Activated T-helper 2 cell treated with anti-CD3 and anti-CD28 coated beads, Interferon-gamma antibody, Interleukin-2, Interleukin-4, amounts not matched to agents 10 μg/mL and 5 μg/mL and 100 μg/mL, durations not matched to agents 14 hours and 24 hours and 36 hours (primary cell): ENCODE data around the gene SLC40A1. TPM values are rescaled to one million over a fixed set of nuclear protein-coding genes. Genes with fewer than 3 reads are reported as not detected.
"Not testable (repeated sequence)": the region's sequence is repeated elsewhere in the genome, so short reads cannot be mapped to it uniquely, and the experiment has no call there.

Source experiments
- DNase-seq: peaks from one replicate; pipeline ENCODE4 v3.0.0; 2021; ENCODE audit warnings: low spot score
- H3K27ac Mint-ChIP-seq: one replicate; pipeline ENCODE4 v1.8.0; 2021; ENCODE audit warnings: mixed read lengths
- H3K27me3 Mint-ChIP-seq: one replicate; pipeline ENCODE4 v1.8.0; 2021; ENCODE audit warnings: low read depth, mixed read lengths
- H3K36me3 Mint-ChIP-seq: one replicate; pipeline ENCODE4 v1.8.0; 2021; ENCODE audit warnings: low read depth, mixed read lengths
- H3K4me1 Mint-ChIP-seq: one replicate; pipeline ENCODE4 v1.8.0; 2021; ENCODE audit warnings: low read depth, mixed read lengths
- H3K4me3 Mint-ChIP-seq: one replicate; pipeline ENCODE4 v1.8.0; 2021; ENCODE audit warnings: low read depth, mild to moderate bottlenecking, moderate library complexity, mixed read lengths
- H3K9me3 Mint-ChIP-seq: one replicate; pipeline ENCODE4 v1.8.0; 2021; ENCODE audit warnings: mixed read lengths
- intact Hi-C: fragments of 100-400 bp; cut with micrococcal nuclease; formaldehyde crosslinking; loops from one replicate; pipeline ENCODE4 v1.15.1; 2023
- total RNA-seq: library from RNA; stranded (reverse); gene quantifications from 2 replicates; pipeline ENCODE4 v1.2.3, GENCODE V29; 2022

Gene SLC40A1
- total RNA-seq, 1 donor from 2014 or later: 1.8 TPM

DNA sequence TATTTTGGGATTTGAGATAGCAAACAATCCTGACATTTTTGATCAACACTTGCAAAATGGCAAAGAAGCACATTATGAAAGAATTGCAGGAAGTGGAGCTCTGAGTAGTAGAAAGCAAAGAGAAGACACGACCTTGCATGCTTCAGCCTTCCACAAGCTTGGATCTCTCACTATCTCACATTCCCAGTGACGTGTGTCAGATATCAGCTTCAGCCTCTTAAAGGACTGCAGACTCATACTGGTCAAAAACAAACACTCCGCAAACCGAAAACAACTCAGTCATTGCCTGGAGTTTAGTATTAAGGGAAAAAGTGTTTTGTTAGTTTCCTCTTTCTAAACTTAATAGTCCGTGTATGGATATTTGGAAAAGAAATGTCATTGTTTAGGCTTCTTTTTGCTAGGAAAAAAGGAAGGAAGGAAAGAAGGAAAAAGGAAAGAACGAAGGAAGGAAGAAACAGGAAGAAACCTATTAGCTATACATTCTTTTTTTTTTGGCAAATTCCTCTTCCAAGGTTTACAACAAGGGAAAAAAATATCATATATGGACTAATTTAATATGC lies 32.6 kb upstream of the SLC40A1 start:
- H3K36me3 Mint-ChIP-seq: no peaks in the 10 kb centered on the region
- intact Hi-C loops: no loop called here
- H3K4me3 Mint-ChIP-seq: no peak overlapping the region
- H3K27me3 Mint-ChIP-seq: peaks cover 5% of the 10 kb centered on the region
- no peak overlapping the region for H3K27ac Mint-ChIP-seq
- H3K4me1 Mint-ChIP-seq: peaks cover 3% of the 10 kb centered on the region
- DNase-seq: no peak
- no peaks in the 10 kb centered on the region for H3K9me3 Mint-ChIP-seq

DNA sequence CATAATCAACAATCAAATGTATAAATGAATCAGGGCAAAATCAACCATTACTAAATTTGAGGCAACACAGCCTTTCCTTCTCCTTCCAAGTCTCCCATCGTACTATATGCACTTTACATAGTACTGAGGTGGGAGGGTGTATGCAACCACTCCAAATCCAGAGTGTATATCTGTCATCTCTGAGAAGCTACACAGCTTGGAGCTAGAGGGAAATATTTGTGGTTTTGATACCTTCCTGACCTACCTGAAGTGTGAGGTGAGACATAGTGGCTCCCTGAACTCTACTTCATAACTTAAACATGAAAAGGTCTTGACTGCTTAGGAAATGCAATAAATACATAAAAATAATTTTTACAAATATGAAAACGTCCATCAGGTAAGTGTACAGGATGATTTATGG lies 30.1 kb upstream of the SLC40A1 start:
- no peaks in the 10 kb centered on the region for H3K36me3 Mint-ChIP-seq
- peaks cover 6% of the 10 kb centered on the region for H3K27me3 Mint-ChIP-seq
- peaks cover 3% of the 10 kb centered on the region for H3K4me1 Mint-ChIP-seq
- no peaks in the 10 kb centered on the region for H3K9me3 Mint-ChIP-seq
- intact Hi-C loops: no loop called here
- no peak for DNase-seq
- H3K4me3 Mint-ChIP-seq: no peak overlapping the region
- H3K27ac Mint-ChIP-seq: no peak overlapping the region

DNA sequence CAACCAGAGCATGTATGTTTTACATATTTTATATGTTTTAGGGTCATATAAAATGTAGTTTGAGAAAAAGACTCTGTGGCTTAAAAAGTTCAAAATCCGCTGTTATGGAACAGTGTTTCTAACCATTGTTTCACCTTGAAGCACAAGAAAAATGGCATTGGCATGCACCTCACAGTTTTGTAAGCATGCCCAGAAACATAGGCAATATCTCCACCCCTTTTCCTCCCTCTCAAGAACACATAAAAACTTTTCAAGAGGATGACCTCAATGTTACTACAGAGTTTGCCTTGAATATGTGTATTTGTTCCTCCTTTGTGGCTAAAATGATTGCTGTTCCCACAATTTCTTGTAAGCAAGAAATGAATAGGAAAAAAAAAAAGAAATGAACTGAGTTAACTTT lies 29.3 kb upstream of the SLC40A1 start:
- DNase-seq: no peak
- Mint-ChIP-seq H3K27ac (no peak overlapping the region), H3K9me3 (no peaks in the 10 kb centered on the region), H3K27me3 (peaks cover 6% of the 10 kb centered on the region), H3K4me1 (peaks cover 3% of the 10 kb centered on the region), H3K36me3 (no peaks in the 10 kb centered on the region), H3K4me3 (no peak overlapping the region)
- intact Hi-C loops: no loop called here

DNA sequence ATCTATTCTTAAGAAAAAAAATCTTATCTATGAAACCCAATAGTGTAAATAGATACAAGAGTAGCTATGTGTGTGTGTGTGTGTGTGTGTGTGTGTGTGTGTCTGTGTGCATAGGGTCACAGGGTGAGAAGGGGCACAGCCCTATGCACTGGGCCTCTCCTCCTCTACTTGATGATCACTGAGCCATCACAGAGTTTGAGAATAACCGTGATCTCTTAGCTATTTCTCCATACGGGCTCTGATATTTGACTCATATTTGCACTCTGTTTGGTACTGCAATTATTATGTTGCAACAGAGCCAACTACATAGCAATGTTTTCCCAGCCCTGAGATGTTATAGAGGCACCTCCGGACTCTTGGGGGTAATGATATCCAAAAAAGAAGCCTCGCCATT lies 28.8 kb upstream of the SLC40A1 start:
- no peak for DNase-seq
- intact Hi-C loops: no loop called here
- Mint-ChIP-seq H3K4me1 (peaks cover 3% of the 10 kb centered on the region), H3K4me3 (no peak overlapping the region), H3K36me3 (no peaks in the 10 kb centered on the region), H3K27ac (no peak overlapping the region), H3K27me3 (peaks cover 6% of the 10 kb centered on the region), H3K9me3 (no peaks in the 10 kb centered on the region)

DNA sequence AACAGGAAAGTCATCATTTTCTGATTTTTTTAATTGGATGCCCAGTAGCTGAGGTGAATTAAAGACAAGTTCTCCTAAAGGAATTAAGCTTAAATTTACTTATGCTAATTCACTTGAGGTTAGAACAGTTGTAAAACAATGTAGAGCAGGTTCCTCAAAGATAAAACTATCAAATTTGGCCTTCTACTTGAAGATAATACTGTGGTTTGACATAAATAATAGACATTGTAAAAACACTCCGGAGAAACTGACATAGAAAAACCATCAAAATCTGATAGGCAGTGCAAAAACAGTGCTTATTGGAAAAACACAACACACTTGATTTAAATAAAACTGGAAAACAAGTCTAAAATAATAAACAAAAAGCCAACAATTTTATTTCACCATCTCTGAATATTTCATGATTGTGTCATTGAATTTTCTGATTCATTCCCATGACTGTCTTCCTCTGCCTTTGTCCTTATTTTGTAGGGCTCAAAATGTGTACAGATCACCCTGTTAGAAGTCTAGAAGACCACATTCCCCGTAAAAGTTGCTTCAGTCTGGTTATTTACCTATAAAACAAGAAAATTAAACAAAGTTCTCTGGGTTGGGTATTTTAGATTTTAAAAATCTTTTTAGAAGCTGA lies 28.3 kb upstream of the SLC40A1 start:
- Mint-ChIP-seq H3K9me3 (no peaks in the 10 kb centered on the region), H3K36me3 (no peaks in the 10 kb centered on the region), H3K27me3 (peaks cover 6% of the 10 kb centered on the region), H3K4me1 (peaks cover 3% of the 10 kb centered on the region), H3K4me3 (no peak overlapping the region), H3K27ac (no peak overlapping the region)
- no peak for DNase-seq
- intact Hi-C loops: no loop called here

DNA sequence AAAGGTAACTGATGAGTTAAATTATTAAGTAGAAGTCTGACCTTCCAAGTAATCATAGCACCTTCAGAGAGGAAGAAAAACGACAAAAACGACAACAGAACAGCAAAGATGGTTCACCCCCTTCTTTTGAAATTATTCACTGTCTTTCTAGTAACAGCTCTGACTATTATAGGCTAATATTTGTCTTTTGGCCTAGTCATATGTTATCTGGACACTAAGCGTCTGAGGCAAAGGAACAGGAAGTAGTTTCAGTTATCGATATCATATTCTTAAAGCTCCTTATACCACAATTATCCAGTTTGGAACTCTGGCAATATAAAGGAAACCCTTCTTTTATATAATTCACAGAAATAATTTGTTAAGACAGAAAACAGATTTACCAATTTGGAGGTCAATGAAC lies 27.6 kb upstream of the SLC40A1 start:
- H3K9me3 Mint-ChIP-seq: no peaks in the 10 kb centered on the region
- intact Hi-C loops: no loop called here
- no peak overlapping the region for H3K4me3 Mint-ChIP-seq
- no peak for DNase-seq
- peaks cover 1% of the 10 kb centered on the region for H3K4me1 Mint-ChIP-seq
- H3K27ac Mint-ChIP-seq: no peak overlapping the region
- no peaks in the 10 kb centered on the region for H3K36me3 Mint-ChIP-seq
- H3K27me3 Mint-ChIP-seq: peaks cover 4% of the 10 kb centered on the region

DNA sequence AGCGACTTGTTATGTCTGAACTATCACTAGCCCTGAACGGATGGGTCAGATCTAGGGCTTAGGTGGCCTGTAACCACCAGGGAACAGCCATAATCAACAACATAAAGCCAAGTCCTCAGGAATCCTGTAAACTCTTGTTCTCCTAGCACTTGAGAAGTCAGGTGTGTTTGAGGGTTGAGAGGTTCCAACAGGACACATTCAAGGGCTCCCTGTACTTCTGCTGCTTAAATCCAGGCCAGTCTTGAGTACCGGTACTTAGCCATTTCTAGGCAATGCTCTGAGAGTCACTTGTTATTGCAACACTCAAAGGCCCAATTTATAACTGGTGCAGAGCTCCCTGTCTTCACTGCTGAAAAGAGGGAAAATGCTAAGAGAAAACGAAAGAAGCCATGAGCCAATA lies 21.6 kb upstream of the SLC40A1 start:
- Mint-ChIP-seq H3K36me3 (no peaks in the 10 kb centered on the region), H3K9me3 (no peaks in the 10 kb centered on the region), H3K27me3 (peaks cover 2% of the 10 kb centered on the region), H3K27ac (no peak overlapping the region), H3K4me1 (no peaks in the 10 kb centered on the region), H3K4me3 (no peak overlapping the region)
- intact Hi-C loops: no loop called here
- no peak for DNase-seq

DNA sequence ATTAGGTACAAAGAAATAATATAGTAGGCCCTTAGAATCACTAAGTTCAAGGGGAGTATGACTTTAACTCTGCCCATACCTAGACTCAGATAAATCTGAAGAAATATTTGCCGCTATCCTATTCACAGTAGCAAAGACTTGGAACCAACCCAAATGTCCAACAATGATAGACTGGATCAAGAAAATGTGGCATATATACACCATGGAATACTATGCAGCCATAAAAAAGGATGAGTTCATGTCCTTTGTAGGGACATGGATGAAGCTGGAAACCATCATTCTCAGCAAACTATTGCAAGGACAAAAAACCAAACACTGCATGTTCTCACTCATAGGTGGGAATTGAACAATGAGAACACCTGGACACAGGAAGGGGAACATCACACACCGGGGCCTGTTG lies 21.1 kb upstream of the SLC40A1 start:
- intact Hi-C loops, H3K4me1 Mint-ChIP-seq, H3K27ac Mint-ChIP-seq, H3K36me3 Mint-ChIP-seq, H3K9me3 Mint-ChIP-seq, H3K4me3 Mint-ChIP-seq, H3K27me3 Mint-ChIP-seq, DNase-seq: not testable (repeated sequence)

DNA sequence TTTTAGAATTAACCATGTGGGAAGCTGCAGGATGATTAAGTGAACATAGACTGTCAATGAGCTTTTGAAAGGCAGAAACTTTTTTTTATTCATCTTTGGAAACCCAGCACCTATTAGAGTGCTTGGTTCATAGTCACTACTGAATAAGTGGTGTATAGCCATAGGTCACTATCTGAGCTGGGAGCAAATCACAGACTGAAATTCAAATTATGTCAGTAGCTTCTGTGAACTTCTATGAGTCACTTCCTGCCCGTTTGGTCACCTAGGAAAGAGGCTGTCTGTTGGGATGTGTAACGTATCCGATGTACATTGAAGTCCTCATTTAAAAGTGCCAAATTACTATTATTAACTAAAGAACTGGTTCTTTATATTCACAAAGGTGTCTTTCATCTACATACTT lies 20.5 kb upstream of the SLC40A1 start:
- intact Hi-C loops: no loop called here
- no peak overlapping the region for H3K27ac Mint-ChIP-seq

DNA sequence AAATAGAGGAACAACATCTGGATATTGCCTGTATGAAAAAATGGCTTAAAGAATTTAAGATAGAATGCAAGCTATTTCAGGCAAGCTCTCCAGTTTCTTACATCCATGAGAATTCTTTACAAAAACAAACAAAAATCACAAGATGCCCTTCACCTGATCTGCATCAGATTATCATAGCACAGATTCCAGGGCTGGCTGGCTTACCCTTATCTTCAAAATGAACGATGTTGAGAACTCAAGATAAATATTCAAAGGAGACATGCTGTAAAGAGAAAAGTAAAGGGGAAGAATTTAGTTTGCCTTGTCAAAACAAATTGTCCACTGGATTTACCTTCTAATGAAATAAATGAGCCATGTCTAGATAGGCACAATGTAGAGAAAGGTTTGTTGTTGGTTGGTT lies 18.7 kb upstream of the SLC40A1 start:
- Mint-ChIP-seq H3K9me3 (no peaks in the 10 kb centered on the region), H3K27me3 (peaks cover 2% of the 10 kb centered on the region), H3K36me3 (no peaks in the 10 kb centered on the region), H3K4me1 (no peaks in the 10 kb centered on the region), H3K4me3 (no peak overlapping the region), H3K27ac (no peak overlapping the region)
- DNase-seq: no peak
- intact Hi-C loops: no loop called here

More for the DNA sequence above, 20.5 kb upstream of the SLC40A1 start:
- H3K27me3 Mint-ChIP-seq: peaks cover 2% of the 10 kb centered on the region
- H3K9me3 Mint-ChIP-seq: no peaks in the 10 kb centered on the region
- no peaks in the 10 kb centered on the region for H3K36me3 Mint-ChIP-seq
- DNase-seq: no peak
- H3K4me1 Mint-ChIP-seq: no peaks in the 10 kb centered on the region
- H3K4me3 Mint-ChIP-seq: no peak overlapping the region

DNA sequence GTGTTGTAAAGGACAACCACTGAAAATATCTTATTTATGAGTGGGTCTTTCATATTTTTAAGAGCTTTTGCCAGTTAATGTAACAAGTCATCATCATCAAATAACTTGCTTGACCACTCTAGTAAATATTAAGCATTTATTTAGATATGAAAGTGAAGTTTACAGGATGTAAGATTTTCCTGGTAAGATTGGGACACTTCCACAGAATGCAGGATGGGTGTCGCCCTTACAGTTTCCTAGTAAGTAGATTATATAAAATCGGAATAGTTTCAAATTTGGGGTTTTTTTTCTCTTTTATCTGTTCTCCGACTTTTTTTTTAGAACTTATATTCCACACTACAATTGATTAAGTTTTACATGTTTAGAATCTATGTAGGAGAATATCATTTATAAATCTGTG lies 14.8 kb upstream of the SLC40A1 start:
- Mint-ChIP-seq H3K27ac (no peak overlapping the region), H3K4me1 (peaks cover 16% of the 10 kb centered on the region), H3K9me3 (no peaks in the 10 kb centered on the region), H3K27me3 (peaks cover 2% of the 10 kb centered on the region), H3K4me3 (no peak overlapping the region), H3K36me3 (no peaks in the 10 kb centered on the region)
- intact Hi-C loops: no loop called here
- DNase-seq: no peak

DNA sequence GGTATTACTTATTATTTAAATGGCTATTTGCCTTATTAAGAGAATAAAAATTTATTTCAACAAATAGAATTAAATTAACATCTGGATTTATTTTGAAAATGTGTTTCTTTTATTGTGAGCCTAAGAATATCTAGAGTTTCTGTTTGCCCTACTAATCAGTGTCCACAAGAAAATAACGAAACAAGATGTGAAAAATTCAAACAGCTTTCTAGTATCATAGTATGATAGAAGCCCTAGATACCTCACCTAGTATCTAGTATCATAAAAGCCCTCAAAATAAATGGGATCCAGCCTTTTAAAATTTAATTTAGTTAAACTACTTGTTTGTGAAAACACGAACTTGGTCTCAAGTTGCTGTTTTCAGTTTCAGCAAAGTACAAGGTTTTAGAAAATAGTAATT lies 13.7 kb upstream of the SLC40A1 start:
- Mint-ChIP-seq H3K4me3 (no peak overlapping the region), H3K9me3 (no peaks in the 10 kb centered on the region), H3K4me1 (peaks cover 16% of the 10 kb centered on the region), H3K36me3 (no peaks in the 10 kb centered on the region), H3K27ac (no peak overlapping the region), H3K27me3 (peaks cover 5% of the 10 kb centered on the region)
- intact Hi-C loops: no loop called here
- DNase-seq: no peak

DNA sequence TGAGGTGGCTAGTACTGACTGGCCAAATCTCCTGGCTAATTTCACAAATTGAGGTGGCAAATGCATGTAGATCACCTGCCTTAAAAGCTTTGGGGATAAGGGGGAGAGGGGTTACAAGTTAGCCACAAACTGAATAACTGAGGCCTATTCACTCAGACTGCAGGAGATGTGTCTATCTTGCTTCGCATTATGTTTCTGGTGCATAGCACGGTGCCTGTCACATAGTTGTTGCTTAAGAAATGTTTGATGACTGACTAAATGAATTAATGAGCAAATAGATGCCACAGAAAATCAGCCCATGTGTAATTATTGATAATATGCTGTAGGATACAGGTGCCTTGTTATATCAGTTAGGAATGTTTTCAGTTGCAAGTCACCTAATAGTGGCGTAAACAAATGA lies 12.5 kb upstream of the SLC40A1 start:
- Mint-ChIP-seq H3K27ac (no peak overlapping the region), H3K36me3 (no peaks in the 10 kb centered on the region)

More for the DNA sequence above, 12.5 kb upstream of the SLC40A1 start:
- no peak for DNase-seq
- intact Hi-C loops: no loop called here
- Mint-ChIP-seq H3K4me1 (peaks cover 16% of the 10 kb centered on the region), H3K4me3 (no peak overlapping the region), H3K9me3 (no peaks in the 10 kb centered on the region), H3K27me3 (peaks cover 9% of the 10 kb centered on the region)
